CD4-positive, alpha-beta memory T cell (primary cell): Measurements from ENCODE around the gene LMF1. TPM values are rescaled to one million over a fixed set of nuclear protein-coding genes. Genes with fewer than 3 reads are reported as not detected.
A peak's percentile ranks its signal among the peaks of the same experiment; 100 is the strongest.
"Not testable (repeated sequence)": the region's sequence is repeated elsewhere in the genome, so short reads cannot be mapped to it uniquely, and the experiment has no call there.

Experiments
- CTCF ChIA-PET: fragments of 350-600 bp; sonication (Branson Sonifier 250); formaldehyde crosslinking; loops from one replicate; lab custom pipeline; 2021; ENCODE audit warnings: inconsistent platforms; ENCODE audit not compliant: partially characterized antibody; lab: Charles Lee
- POLR2A ChIA-PET: fragments of 350-600 bp; sonication (Branson Sonifier 250); formaldehyde crosslinking; loops from one replicate; lab custom pipeline; 2021; ENCODE audit not compliant: partially characterized antibody; lab: Charles Lee
- DNase-seq, 5 donors: peaks; one replicate each; pipeline versions ENCODE4 v3.0.0 to v3.0.0-alpha.2; 2020 to 2022; ENCODE audit warnings: mixed read lengths in 1 of 5
- H3K27ac ChIP-seq: one replicate; pipeline ENCODE4 v1.7.0; 2013; ENCODE audit warnings: low read depth, low read length
- H3K27me3 ChIP-seq: 2 replicates; pipeline ENCODE4 v1.7.0; 2013; ENCODE audit warnings: mild to moderate bottlenecking, low read length, moderate library complexity; ENCODE audit not compliant: insufficient read depth
- H3K36me3 ChIP-seq: 2 replicates; pipeline ENCODE4 v1.7.0; 2013; ENCODE audit warnings: mild to moderate bottlenecking, low read length, moderate library complexity; ENCODE audit not compliant: insufficient read depth
- H3K4me1 ChIP-seq: 2 replicates; pipeline ENCODE4 v1.7.0; 2013; ENCODE audit warnings: mild to moderate bottlenecking, low read length, moderate library complexity; ENCODE audit not compliant: insufficient read depth
- H3K4me3 ChIP-seq, 2 donors: one replicate each; pipeline ENCODE4 v1.7.0; 2013; ENCODE audit warnings: low read length in 2 of 2, mild to moderate bottlenecking in 1 of 2
- H3K9me3 ChIP-seq, 2 donors: one replicate each; pipeline ENCODE4 v1.7.0; 2013; ENCODE audit warnings: low read length in 2 of 2, control low read depth in 1 of 2; ENCODE audit not compliant: control insufficient read depth in 1 of 2
- H3K27ac Mint-ChIP-seq, 7 donors: one replicate each; pipeline ENCODE4 v1.8.0; 2020 to 2021; ENCODE audit warnings: mixed read lengths in 7 of 7, mild to moderate bottlenecking in 6 of 7, inconsistent platforms in 3 of 7, moderate library complexity in 3 of 7
- H3K27me3 Mint-ChIP-seq, 2 donors: one replicate each; pipeline ENCODE4 v1.8.0; 2020 to 2021; ENCODE audit warnings: mixed read lengths in 2 of 2
- H3K36me3 Mint-ChIP-seq, 2 donors: one replicate each; pipeline ENCODE4 v1.8.0; 2020 to 2021; ENCODE audit warnings: mixed read lengths in 2 of 2, inconsistent platforms in 1 of 2, mild to moderate bottlenecking in 1 of 2
- H3K4me1 Mint-ChIP-seq, 4 donors: one replicate each; pipeline ENCODE4 v1.8.0; 2020 to 2021; ENCODE audit warnings: mixed read lengths in 4 of 4, mild to moderate bottlenecking in 1 of 4
- H3K4me3 Mint-ChIP-seq, 8 donors: one replicate each; pipeline ENCODE4 v1.8.0; 2020 to 2021; ENCODE audit warnings: mixed read lengths in 8 of 8, mild to moderate bottlenecking in 7 of 8, moderate library complexity in 6 of 8, inconsistent platforms in 3 of 8
- H3K9me3 Mint-ChIP-seq, 8 donors: one replicate each; pipeline ENCODE4 v1.8.0; 2020 to 2021; ENCODE audit warnings: mixed read lengths in 8 of 8, mild to moderate bottlenecking in 5 of 8, inconsistent platforms in 3 of 8, moderate library complexity in 1 of 8
- intact Hi-C: fragments of 100-400 bp; cut with micrococcal nuclease; formaldehyde crosslinking; loops from one replicate; pipeline ENCODE4 v1.15.1; 2023
- polyA plus RNA-seq, 2 donors: library from polyadenylated mRNA; unstranded; fragments of 300-500 nt; fragmentation: Illumina TruSeq; gene quantifications; one replicate each; pipeline ENCODE4 v1.2.3, GENCODE V29; 2021
- total RNA-seq, 2 experiments: library from RNA; stranded (reverse); gene quantifications; one replicate each; pipeline ENCODE4 v1.2.3, GENCODE V29; 2021

Gene LMF1
- total and polyA plus RNA-seq, 4 experiments from 2014 or later: 8.5 to 59.7 (median 32.6) TPM

DNA sequence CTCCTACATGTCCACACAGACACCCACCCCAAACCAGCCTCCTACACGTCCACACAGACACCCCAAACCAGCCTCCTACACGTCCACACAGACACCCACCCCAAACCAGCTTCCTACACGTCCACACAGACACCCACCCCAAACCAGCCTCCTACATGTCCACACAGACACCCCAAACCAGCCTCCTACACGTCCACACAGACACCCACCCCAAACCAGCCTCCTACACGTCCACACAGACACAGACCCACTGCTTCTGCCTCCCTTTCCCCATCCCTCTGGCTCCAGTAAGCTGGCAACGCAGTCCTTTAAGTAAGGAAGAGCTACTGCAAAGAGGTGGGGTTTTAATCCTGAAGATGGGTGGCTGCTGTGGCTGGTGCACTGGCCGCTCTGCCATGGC lies 17.0 kb downstream of the LMF1 start:
- POLR2A ChIA-PET: interaction anchor here (2.9 kb wide), 1 partner anchor 10 kb away, joined by 11 read pairs; no protein-coding TSS in a partner anchor
- not testable (repeated sequence) for H3K27ac Mint-ChIP-seq

DNA sequence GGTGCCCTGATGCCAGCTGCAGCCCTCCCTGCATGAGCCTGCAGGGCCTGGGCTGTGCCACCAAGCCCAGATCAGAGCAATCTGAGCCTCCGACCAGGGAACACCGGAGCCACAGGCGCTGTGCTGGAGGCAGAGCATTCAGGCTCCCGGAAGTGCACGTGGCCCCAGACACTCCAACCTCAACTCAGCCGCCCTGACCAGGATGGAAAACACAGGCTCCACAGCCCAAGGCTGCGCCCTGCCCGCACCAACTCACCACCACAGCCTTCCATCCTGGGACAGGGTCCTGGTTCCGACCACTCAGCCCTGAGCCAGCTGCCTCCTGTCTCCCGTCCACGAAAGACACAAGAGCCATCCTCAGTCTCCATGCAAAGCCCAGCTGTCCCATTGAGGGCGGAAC lies 18.5 kb downstream of the LMF1 start:
- no peak for DNase-seq
- Mint-ChIP-seq H3K27ac (peak overlapping the region in 1 of 7 donors; percentile 36), H3K4me3 (no peak overlapping the region), H3K27me3 (no peaks in the 10 kb centered on the region), H3K36me3 (peaks cover 14 to 20% of the 10 kb centered on the region in 2 donors), H3K4me1 (peaks cover 1 to 24% (median 10%) of the 10 kb centered on the region in 4 donors), H3K9me3 (no peaks in the 10 kb centered on the region)
- Histone ChIP-seq H3K36me3 (peaks cover 23% of the 10 kb centered on the region), H3K4me1 (no peaks in the 10 kb centered on the region), H3K27ac (no peak overlapping the region), H3K27me3 (no peaks in the 10 kb centered on the region), H3K4me3 (no peak overlapping the region), H3K9me3 (no peaks in the 10 kb centered on the region)
- POLR2A ChIA-PET: interaction anchor here (2.9 kb wide), 1 partner anchor 12 kb away, joined by 11 read pairs; no protein-coding TSS in a partner anchor
- intact Hi-C loops: no loop called here
- CTCF ChIA-PET: no interaction called here

More for the DNA sequence above, 17.0 kb downstream of the LMF1 start:
- H3K27me3 Mint-ChIP-seq, H3K27me3 ChIP-seq, DNase-seq, intact Hi-C loops, H3K4me3 ChIP-seq, CTCF ChIA-PET, H3K4me3 Mint-ChIP-seq, H3K9me3 Mint-ChIP-seq, H3K27ac ChIP-seq, H3K4me1 ChIP-seq, H3K9me3 ChIP-seq: not testable (repeated sequence)
- peaks cover 22% of the 10 kb centered on the region for H3K36me3 ChIP-seq
- H3K4me1 Mint-ChIP-seq: peaks cover 5 to 27% (median 11%) of the 10 kb centered on the region in 4 donors
- H3K36me3 Mint-ChIP-seq: peaks cover 12 to 20% of the 10 kb centered on the region in 2 donors

DNA sequence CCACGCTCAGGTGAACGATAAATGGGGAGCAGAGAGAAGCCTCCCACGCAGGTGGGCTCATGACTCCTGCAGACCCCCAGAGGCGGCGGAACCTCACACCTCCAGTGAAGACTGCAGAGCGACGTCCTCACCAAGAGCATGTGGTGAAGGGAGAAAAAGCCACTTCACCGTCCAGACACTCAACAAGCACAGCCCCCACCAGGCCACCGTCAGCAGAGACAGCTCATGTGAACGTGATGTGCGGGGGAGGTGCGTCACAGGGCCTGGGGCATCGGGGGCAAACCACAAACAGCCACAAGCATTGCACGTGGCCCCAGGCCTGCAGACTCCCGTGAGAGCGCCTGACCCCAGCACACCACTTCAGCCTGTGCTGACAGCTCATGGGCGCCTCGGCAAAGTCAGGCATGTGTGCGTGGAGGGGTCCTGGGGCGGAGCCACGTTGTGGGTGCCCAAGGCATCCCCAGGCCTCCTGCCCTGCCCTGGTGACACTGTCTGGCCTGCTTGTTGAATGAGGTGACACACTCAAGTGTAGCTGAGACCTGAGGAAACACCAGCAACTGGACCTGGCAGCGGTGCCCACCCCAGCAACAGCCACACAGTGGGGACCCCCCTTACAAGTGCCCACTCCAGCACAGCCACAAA lies 19.0 kb downstream of the LMF1 start:
- H3K9me3 ChIP-seq: no peaks in the 10 kb centered on the region
- CTCF ChIA-PET: no interaction called here
- intact Hi-C loops: no loop called here
- H3K27ac Mint-ChIP-seq: peak overlapping the region in 1 of 7 donors; percentile 57
- no peak for DNase-seq
- no peaks in the 10 kb centered on the region for H3K9me3 Mint-ChIP-seq
- H3K4me3 ChIP-seq: no peak overlapping the region
- H3K36me3 ChIP-seq: peaks cover 28% of the 10 kb centered on the region
- no peak overlapping the region for H3K27ac ChIP-seq
- peaks cover 15 to 23% of the 10 kb centered on the region in 2 donors for H3K36me3 Mint-ChIP-seq
- H3K4me1 Mint-ChIP-seq: peaks cover 0 to 22% (median 10%) of the 10 kb centered on the region in 4 donors
- H3K4me1 ChIP-seq: no peaks in the 10 kb centered on the region
- H3K27me3 Mint-ChIP-seq: no peaks in the 10 kb centered on the region
- H3K4me3 Mint-ChIP-seq: no peak overlapping the region
- POLR2A ChIA-PET: interaction anchor here (2.9 kb wide), 1 partner anchor 12 kb away, joined by 11 read pairs; no protein-coding TSS in a partner anchor
- no peaks in the 10 kb centered on the region for H3K27me3 ChIP-seq

DNA sequence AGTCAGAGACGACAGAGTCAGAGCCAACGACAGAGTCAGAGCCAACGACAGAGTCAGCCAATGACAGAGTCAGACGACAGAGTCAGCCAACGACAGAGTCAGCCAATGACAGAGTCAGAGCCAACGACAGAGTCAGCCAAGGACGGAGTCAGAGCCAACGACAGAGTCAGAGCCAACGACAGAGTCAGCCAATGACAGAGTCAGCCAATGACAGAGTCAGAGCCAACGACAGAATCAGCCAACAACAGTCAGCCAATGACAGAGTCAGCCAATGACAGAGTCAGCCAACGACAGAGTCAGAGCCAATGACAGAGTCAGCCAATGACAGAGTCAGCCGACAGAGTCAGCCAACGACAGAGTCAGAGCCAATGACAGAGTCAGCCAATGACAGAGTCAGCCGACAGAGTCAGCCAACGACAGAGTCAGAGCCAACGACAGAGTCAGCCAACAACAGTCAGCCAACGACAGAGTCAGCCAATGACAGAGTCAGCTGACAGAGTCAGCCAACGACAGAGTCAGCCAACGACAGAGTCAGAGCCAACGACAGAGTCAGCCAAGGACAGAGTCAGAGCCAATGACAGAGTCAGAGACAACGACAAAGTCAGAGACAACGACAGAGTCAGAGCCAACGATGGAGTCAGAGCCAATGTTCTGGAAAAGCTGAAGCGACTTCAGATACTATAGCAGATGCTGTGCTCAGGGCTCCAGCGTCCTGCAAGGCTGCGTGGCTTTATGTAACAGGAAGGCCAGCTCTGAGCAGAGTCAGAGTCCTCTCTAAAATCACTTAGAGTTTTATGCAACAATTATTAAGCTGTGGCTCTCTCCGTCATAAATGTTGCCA lies 19.8 kb downstream of the LMF1 start:
- POLR2A ChIA-PET, CTCF ChIA-PET, H3K9me3 ChIP-seq, H3K4me1 ChIP-seq, DNase-seq, H3K4me3 ChIP-seq, intact Hi-C loops, H3K27me3 Mint-ChIP-seq, H3K27me3 ChIP-seq, H3K9me3 Mint-ChIP-seq, H3K27ac ChIP-seq, H3K4me3 Mint-ChIP-seq: not testable (repeated sequence)
- Mint-ChIP-seq H3K27ac (peak overlapping the region in 1 of 7 donors; percentile 57), H3K4me1 (peaks cover 0 to 19% (median 7%) of the 10 kb centered on the region in 4 donors), H3K36me3 (peaks cover 19 to 28% of the 10 kb centered on the region in 2 donors)
- peaks cover 31% of the 10 kb centered on the region for H3K36me3 ChIP-seq

DNA sequence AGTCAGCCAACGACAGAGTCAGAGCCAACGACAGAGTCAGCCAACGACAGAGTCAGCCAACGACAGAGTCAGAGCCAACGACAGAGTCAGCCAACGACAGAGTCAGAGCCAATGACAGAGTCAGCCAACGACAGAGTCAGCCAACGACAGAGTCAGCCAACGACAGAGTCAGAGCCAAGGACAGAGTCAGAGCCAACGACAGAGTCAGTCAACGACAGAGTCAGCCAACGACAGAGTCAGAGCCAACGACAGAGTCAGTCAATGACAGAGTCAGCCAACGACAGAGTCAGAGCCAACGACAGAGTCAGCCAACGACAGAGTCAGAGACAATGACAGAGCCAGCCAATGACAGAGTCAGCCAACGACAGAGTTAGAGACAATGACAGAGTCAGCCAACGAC lies 22.0 kb downstream of the LMF1 start:
- intact Hi-C loops, H3K4me3 ChIP-seq, H3K9me3 ChIP-seq: not testable (repeated sequence)

DNA sequence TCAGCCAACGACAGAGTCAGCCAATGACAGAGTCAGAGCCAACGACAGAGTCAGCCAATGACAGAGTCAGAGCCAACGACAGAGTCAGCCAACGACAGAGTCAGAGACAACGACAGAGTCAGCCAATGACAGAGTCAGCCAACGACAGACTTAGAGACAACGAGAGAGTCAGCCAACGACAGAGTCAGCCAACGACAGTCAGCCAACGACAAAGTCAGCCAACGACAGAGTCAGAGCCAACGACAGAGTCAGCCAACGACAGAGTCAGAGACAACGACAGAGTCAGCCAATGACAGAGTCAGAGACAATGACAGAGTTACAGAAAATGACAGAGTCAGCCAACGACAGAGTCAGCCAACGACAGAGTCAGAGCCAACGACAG lies 22.9 kb downstream of the LMF1 start:
- H3K4me3 ChIP-seq, H3K4me1 ChIP-seq, H3K4me3 Mint-ChIP-seq, H3K4me1 Mint-ChIP-seq, H3K27ac ChIP-seq, CTCF ChIA-PET, POLR2A ChIA-PET, H3K9me3 Mint-ChIP-seq, DNase-seq, H3K27me3 ChIP-seq, H3K27me3 Mint-ChIP-seq, H3K9me3 ChIP-seq, intact Hi-C loops, H3K27ac Mint-ChIP-seq: not testable (repeated sequence)
- peaks cover 23% of the 10 kb centered on the region for H3K36me3 ChIP-seq
- H3K36me3 Mint-ChIP-seq: peaks cover 34 to 40% of the 10 kb centered on the region in 2 donors

More for the DNA sequence above, 22.0 kb downstream of the LMF1 start:
- CTCF ChIA-PET, H3K4me3 Mint-ChIP-seq, H3K9me3 Mint-ChIP-seq, POLR2A ChIA-PET, DNase-seq, H3K4me1 ChIP-seq, H3K27me3 Mint-ChIP-seq, H3K27ac Mint-ChIP-seq, H3K27ac ChIP-seq, H3K27me3 ChIP-seq, H3K4me1 Mint-ChIP-seq: not testable (repeated sequence)
- peaks cover 24% of the 10 kb centered on the region for H3K36me3 ChIP-seq
- H3K36me3 Mint-ChIP-seq: peaks cover 32 to 37% of the 10 kb centered on the region in 2 donors

DNA sequence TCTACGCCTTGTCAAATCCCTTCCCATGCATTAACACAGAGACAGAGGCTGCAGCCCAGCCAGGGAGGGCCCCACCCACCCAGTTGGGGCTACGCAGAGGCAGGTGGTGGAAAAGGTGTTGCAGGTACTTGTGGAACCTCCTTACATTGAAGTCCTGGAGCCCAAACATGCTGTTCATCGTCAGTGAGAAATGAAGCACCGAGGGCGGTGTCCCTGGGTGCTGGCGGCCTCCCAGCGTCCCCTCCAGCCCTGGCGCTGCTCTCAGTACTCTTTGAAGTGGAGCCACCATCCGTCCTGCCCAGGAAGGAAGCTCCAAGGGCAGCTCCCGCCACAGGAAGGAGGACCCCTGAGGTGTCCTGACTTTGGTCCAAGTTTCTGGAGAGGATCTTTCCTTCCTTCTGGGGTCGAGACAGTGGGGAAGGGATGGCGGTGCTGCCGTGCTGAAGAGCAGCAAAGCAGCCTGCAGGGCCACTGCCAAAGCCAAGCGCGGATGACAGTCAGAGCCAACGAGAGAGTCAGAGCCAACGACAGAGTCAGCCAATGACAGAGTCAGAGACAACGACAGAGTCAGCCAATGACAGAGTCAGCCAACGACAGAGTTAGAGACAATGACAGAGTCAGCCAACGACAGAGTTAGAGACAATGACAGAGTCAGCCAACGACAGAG lies 23.4 kb downstream of the LMF1 start:
- Mint-ChIP-seq H3K4me1 (peaks cover 0 to 5% (median 2%) of the 10 kb centered on the region in 4 donors), H3K9me3 (peaks cover 0 to 15% (median 8%) of the 10 kb centered on the region in 8 donors), H3K4me3 (no peak overlapping the region), H3K27me3 (no peaks in the 10 kb centered on the region), H3K36me3 (peaks cover 36 to 43% of the 10 kb centered on the region in 2 donors), H3K27ac (no peak overlapping the region)
- no peaks in the 10 kb centered on the region for H3K27me3 ChIP-seq
- no peak overlapping the region for H3K27ac ChIP-seq
- H3K36me3 ChIP-seq: peaks cover 23% of the 10 kb centered on the region
- no peak for DNase-seq
- intact Hi-C loops: no loop called here
- H3K4me3 ChIP-seq: no peak overlapping the region
- ChIA-PET CTCF (no interaction called here), POLR2A (no interaction called here)
- no peaks in the 10 kb centered on the region for H3K4me1 ChIP-seq
- H3K9me3 ChIP-seq: peaks cover 0 to 3% of the 10 kb centered on the region in 2 donors
